HG02798 (cell line): Measurements from ENCODE around the gene ARFRP1.
"Not testable (repeated sequence)": the region's sequence is repeated elsewhere in the genome, so short reads cannot be mapped to it uniquely, and the experiment has no call there.

Source experiments
- ATAC-seq: cut with Tn5 transposase; IDR thresholded peaks from one replicate; pipeline ENCODE4 v1.9.1; 2021; ENCODE audit warnings: mild to moderate bottlenecking; ENCODE audit not compliant: unreplicated experiment, poor library complexity

The ARFRP1 gene

DNA sequence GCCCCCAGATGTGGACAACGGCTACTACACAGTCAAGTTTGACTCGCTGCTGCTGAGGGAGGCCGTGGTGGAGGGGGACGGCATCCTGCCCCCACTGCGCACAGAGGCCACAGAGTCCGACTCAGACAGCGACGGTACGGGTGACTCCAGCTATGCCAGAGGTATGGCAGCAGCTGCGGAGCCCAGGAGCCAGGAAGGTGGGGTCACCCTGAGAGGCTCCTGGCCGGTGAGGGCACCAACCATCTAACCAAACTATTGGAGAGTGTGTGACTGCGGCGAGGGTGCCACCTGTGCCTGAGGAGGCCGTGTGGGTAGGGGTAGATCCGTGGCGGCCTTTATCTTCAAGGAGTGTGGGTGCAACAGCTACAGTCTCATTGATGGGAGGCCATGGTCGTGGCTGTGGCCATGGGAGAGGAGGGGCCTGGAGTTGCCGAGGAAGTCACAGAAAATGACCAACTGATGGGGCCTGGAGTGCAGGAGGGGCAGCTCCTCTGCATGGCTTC, 25.9 kb upstream of the ARFRP1 start:
- no peak for ATAC-seq

DNA sequence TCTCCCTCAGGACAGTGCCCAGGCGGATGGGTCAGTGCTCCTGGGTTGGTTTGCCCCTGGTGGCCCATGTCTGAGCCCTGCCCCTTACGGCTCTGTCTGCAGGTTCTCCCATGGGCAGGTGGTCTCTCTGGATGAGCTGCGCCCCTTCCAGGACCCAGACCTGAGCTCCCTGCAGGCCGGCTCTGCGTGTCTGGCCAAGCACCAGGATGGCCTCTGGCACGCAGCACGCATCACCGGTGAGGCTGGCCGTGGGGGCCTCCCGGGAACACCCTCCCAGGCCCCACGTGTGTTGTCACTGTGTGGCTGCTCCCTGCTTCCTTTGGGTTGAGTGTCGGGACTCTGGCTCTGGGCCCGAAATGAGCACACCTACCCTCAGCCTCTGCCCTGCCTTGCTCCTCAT, 25.3 kb upstream of the ARFRP1 start:
- ATAC-seq, result no peak

DNA sequence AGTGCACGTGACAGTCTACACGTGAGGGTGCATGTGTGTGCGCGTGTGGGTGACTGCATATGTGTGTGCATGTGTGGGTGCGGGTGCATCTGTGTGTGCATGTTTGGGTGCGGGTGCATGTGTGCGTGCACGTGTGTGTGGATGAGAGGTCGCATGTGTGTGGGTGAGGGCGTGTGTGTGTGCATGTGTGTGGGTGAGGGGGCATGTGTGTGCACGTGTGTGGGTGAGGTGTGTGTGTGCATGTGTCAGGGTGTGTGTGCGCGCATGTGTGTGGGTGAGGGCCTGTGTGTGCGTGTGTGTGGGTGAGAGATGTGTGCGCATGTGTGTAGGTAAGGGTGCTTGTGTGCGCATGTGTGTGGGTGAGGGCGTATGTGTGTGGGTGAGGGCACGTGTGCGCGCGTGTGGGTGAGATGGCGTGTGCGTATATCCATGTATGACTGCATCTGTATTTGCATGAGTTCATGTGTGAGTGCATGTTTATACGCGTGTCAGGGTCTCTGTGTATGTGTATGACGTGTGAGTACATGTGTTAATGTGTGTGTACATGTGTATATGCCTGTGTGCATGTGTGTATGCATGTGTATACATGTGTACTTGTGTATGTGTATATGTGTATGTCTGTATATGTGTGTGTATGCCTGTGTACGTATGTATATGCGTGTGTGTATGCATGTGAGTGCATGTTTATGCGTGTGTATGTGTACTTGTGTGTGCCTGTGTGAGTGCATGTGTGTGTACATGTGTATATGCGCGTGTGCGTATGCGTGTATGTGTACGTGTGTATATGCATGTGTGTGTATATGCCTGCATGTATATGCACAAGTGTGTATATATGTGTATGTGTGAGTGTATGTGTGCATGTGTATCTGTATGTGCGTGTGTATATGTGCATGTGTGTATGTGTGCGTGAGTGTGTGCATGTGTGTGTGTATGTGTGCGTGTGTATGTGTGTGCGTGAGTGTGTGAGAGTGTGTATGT, 24.6 kb upstream of the ARFRP1 start:
- ATAC-seq, result no peak

DNA sequence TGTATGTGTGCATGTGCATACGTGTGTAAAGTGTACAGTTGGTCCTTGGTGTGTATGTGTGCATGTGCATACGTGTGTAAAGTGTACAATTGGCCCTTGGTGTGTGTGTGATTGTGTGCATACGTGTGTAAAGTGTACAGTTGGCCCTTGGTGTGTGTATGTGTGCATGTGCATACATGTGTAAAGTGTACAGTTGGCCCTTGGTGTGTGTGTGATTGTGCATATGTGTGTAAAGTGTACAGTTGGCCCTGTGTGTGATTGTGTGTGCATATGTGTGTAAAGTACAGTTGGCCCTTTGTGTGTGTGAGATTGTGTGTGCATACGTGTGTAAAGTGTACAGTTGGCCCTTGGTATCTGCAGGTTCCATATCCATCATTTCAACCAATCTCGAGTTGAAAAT, 23.6 kb upstream of the ARFRP1 start:
- no peak for ATAC-seq

DNA sequence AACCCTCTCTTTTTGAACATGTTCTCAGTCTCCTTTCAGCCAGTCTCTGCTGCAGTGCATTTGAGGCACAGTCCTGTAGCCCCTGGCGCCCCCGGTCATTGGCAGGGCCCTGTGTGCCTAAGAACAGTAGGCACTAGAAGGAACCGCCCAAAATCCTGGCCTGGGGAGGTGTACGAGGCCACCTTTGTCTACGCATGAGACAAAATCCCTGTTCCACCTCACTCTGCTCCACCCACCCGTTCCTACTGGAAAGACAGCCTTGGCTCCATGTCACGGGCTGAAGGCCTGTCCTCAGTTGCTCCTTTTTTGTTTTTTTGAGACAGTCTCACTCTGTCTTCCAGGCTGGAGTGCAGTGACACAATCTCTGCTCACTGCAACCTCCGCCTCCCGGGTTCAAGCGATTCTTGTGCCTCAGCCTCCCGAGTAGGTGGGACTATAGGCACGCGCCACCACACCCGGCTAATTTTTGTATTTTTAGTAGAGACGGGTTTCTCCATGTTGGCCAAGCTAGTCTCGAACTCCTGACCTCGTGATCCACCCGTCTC, 22.5 kb upstream of the ARFRP1 start:
- ATAC-seq, result not testable (repeated sequence)

DNA sequence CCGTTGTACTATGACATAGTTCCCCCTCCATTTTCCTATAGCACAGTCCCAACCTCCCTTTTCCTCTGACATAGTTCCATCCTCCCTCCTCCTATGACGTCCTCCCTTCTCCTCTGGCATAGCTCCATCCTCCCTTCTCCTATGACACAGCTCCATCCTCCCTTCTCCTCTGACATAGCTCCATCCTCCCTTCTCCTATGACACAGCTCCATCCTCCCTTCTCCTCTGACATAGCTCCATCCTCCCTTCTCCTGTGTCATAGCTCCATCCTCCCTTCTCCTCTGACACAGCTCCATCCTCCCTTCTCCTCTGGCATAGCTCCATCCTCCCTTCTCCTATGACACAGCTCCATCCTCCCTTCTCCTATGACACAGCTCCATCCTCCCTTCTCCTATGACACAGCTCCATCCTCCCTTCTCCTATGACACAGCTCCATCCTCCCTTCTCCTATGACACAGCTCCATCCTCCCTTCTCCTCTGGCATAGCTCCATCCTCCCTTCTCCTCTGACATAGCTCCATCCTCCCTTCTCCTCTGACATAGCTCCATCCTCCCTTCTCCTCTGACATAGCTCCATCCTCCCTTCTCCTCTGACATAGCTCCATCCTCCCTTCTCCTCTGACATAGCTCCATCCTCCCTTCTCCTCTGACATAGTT, 15.3 kb upstream of the ARFRP1 start:
- not testable (repeated sequence) for ATAC-seq

DNA sequence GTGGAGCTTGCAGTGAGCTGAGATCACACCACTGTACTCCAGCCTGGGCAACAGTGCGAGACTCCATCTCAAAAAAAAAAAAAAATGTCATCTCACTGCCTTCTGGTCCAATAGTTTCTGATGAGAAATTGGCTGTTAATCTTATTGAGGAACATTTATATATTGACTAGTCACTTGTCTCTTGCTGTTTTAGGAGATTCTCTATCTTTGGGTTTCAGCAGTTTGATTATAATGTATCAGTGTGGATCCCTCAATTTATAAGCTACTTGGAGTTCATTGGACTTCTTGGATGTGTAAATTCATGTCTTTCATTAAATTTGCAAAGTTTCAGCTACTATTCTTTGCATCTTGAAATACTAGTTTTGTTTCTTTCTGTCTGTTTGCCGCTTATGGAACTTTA, 11.2 kb upstream of the ARFRP1 start:
- ATAC-seq, result no peak

DNA sequence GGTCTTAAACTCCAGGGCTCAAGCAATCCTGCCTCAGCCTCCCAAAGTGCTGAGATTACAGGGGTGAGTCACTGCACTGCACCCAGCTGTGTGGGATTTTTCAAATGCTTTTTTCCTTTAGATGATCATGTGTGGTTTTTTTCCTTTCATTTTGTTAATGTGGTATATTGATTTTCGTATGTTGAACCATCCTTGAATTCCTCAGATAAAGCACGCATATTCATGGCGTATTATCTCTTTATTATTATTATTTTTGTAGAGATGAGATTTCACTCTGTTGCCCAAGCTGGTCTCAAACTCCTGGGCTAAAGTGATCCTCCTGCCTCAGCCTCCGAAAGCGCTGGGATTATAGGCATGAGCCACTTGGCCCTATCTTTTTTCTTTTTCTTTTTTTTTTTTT, 7.1 kb upstream of the ARFRP1 start:
- ATAC-seq, result no peak

DNA sequence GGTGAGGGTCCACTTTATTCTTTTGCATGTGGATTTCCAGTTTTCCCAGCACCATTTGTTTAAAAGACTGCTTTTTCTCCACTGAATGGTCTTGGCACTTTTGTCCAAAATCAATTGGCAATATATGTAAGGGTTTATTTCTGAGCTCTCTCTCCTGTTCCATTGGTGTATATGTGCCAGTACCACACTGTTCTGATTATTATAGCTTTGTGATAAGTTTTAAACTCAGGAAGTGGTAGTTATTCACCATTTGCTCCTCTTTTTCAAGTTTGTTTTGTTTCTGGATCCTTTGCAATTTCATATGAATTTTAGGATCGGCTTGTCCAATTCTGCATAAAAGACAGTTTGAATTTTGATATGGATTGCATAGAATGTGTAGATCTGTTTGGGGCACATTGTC, 4.4 kb upstream of the ARFRP1 start:
- ATAC-seq, result no peak

DNA sequence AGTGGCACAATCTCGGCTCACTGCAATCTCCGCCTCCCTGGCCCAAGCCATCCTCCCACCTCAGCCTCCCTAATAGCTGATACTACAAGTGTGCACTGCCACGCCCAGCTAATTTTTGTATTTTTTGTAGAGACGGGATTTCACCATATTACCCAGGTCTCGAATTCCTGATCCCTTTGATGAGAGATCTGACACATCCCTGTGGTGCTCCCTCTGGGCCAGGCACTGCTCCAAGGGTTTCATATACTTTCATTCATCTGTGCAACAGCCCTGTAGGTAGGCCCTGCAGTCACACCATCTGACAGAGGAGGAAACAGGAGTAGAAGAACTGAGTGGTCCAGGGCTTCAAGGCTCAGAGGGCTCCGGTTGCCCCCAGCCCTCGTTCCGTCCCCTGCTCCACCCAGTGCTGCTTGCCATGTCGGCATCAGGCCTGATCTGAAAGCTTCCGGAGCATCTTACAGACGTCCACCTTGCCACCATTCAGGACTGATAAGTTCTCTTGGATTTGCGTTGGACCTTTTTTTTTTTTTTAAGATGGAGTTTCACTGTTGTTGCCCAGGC, 3.4 kb upstream of the ARFRP1 start:
- no peak for ATAC-seq

DNA sequence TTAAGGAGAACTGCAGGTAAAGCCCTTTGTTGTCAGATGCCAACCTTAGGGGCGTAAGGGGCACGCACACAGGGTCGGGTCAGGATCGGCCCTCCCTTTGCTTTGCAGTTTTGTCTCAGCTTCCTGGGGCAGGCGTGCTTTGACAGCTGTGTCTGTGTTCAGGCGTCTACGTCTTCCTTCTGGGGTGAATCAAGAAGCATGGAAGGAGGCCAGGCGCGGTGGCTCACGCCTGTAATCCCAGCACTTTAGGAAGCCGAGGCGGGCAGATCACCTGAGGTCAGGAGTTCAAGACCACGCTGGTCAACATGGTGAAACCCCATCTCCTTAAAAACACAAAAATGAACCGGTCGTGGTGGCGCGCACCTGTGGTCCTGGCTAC, 1.4 kb upstream of the ARFRP1 start:
- ATAC-seq, result no peak

DNA sequence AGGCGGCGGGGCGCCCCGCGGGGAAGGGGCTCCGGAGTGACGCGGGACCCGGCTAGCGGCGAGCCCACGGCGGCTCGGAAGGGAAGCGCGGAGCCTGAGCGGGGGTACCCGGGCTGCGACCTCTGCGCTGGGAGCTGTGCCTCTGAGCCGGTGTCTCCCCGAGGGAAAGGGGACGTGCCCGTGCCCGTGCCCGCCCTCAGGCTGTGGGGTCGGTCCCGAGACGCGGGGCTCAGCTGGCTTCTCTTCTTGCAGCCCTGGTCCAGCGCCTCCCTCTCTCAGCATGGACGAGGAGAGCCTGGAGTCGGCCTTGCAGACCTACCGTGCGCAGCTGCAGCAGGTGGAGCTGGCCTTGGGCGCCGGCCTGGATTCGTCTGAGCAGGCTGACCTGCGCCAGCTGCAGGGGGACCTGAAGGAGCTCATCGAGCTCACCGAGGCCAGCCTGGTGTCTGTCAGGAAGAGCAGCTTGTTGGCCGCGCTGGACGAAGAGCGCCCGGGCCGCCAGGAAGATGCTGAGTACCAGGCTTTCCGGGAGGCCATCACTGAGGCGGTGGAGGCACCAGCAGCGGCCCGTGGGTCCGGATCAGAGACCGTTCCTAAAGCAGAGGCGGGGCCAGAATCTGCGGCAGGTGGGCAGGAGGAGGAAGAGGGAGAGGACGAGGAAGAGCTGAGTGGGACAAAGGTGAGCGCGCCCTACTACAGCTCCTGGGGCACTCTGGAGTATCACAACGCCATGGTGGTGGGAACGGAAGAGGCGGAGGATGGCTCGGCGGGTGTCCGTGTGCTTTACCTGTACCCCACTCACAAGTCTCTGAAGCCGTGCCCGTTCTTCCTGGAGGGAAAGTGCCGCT, 749 bp upstream of the ARFRP1 start:
- ATAC-seq, result no peak

DNA sequence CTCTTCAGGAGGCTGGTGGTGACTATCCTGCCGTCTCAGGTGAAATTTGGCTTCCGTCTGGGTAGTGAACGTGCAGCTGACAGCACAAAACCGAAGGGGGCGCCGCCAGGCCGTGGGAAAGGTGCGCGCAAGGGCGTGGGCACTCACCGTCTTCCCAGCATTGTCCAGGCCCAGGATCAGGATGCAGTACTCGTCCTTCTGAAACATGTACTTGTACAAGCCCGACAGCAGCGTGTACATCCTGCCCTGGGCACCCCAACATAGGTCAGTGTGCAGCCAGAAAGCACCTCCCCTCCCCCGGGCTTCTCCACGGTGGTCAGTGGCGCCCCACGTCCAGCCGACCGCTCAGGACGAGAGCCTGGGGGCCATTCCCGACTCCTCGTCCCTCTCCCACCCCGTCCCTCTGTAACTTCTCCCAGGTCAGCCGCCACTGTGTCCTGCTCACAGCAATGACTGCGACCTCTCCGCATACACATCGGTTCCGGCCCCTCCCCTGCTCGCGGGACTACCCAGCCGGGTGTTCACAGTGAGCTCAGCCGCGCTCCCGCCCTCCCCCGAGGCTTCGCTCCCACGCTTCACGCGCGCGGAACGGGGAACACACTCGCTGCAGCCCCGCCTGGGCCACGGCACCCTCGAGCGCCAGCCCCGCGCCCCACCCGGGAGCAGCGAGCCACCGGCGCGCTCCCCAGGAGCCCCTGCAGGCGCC, 771 bp downstream of the ARFRP1 start:
- peak; percentile 21 for ATAC-seq

DNA sequence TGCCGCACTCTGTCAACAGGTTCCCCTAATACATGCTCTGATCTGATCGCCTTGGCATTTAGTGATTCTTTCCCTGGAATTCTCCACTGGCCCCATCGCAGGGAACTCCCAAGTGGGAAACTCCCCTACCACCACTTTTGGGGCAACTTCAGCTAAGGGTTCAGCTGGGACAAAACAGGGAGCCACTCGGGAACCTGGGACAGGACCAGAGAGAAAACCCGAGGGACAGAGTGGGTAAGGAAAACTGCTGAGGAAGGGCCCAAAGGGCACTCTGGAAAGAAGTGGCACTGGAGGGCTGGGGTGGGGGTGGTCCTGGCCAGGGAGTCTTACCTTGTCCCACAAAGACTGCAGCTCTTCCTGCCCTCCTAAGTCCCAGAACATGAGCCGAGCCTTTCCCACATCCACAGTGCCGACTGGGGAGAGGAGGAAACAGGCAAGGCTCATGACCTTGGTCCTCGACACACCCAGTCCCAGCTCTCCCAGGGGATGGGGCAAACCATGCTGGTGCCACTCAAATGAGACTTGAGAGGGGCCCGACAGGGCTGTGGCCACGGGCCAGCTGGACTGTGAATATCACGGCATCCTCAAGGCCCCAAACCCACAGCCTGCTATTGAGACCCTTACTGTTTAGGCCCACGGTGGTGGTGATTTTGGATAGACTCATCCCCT, 1.6 kb downstream of the ARFRP1 start:
- ATAC-seq, result no peak

DNA sequence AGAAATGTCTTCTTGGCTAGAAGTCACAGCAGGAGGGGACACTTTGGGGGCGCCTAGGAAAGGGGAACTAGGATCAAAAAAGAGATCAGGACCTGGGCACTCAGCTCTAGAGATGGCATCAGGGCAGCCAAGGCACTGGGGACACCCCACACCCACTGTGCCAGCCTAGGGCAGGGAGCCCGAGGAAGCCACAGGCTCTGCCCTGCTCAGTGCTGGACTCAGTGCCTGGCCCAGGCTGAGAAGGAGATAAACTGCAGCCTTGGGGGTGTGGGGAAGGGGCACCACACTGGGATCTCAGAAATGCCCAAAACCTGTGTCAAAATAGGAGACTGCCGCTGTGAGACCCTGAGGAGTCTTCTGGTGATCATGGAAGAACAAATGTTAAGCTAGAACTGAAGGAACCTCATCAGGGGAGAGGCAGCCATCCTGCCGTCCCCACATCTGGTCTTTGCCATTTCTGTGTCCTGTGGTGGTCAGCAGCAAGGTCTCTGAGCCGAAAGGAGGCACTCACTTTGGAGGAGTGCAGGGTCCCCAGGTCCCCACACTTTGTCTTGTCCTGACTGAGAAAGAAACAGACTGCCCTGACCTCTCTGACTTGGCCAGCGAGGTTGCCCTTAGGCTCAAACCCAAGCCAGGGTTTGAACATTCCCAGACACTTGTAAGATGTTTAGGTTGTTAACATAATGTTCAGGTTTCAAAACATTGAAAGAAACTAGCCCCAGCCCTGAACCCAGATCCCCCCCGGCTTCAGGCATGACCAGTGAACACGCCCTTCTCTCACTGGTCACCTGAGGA, 2.3 kb downstream of the ARFRP1 start:
- no peak for ATAC-seq

DNA sequence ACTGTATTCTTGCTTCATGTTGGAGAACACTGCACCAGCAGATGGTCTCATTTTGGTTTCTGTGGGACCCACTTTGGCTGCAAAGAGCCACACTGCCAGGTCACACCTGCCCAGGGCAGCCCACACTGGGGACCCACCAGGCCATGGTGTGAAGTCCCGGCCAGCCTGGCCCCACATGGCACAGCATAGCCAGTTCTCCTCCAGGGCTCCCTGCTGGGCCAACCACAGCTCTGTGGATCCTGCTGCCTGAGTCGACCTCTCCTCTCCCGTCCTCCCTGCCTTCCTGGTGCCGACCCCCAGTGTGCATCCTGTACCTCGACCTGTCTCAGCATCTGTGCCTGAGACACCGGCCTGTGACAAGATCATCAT, 3.0 kb downstream of the ARFRP1 start:
- no peak for ATAC-seq

DNA sequence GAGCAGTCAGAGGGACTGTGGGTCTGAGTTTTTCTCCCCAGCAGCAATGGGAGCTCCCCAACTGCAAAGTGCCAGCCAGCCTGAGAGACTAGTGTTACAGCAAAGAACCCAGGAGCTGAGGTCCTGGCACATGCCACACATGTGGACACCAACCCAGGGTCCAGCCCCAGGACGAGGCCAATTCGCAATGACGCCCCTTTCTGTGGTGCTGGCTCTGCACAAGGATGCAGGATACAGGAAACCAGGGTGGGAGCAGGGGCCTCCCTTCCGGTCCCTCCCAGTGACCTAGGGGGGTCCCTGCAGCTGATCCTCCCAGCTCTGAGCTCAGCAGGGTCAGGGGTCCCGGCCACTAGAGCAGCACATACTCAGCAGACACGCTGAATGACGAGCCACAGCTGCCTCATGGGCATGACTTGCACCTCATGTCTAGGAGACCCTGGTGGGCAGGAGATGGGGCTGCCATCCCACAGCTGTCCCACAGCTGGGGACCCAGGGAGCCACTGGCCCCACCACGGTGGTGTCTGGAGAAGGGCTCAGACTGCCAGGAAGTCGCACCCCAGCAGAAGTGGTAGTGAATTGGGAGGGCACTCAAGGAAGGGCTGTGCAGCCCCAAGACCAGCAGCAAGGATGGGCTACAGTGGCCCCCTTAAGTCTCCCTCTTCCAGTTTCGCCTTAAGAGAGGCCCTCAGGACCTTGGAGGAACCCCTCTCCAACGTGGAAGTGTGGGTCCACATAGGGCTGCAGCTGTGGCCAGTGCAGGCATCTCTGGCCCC, 3.6 kb downstream of the ARFRP1 start:
- no peak for ATAC-seq
